Myometrial cell (primary cell): Measurements from ENCODE around the gene DNAH6. TPM values are rescaled to one million over a fixed set of nuclear protein-coding genes. Genes with fewer than 3 reads are reported as not detected.

Source experiments
- total RNA-seq: library from RNA; depleted of rRNA; stranded (reverse); fragments of >200 nt; gene quantifications from 2 replicates; pipeline ENCODE4 v1.2.3, GENCODE V29; 2015

DNAH6 gene
- total RNA-seq, result 0.29 and 0.35 TPM in 2 replicates

DNA sequence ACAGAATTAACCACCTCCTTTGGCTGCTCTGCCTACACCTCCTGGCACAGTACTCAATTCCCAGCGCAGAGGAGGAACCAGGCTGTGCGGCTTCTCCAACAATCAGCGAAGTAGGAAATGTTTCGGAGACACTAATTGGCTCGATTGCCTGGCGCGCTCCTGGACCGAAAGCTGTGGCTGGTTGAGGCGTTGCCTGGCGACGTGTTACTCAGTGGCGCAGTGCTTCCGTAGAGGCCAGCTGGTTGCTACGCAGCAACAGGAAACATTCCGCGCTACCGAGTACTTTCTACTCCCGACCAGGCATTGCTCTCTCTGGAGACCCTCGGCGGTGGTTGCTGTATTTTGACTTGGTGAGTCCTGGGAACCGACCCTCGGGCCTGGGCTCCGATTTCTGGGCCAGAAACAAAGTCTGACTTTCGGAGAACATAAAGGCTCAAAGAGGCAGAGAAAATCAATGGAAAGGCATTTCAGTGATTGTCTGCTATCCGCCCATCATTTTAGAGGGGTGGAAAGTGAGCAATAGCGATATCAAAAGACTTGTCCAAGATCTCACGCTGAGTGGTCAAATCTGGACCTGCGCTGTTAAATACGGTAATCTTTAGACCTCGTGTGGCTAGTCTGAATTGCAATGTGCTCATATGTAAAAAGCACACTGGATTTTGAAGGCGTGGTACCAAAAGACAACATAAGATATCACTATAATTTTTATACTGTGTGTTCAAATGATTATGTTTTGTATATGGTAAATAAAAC, at the start of gene DNAH6:
Gene DNAH6 (plus strand): TSS at position 265 of the 753 bp plus-strand sequence. CDS start 1,329 bp downstream, outside the sequence.

Other genes starting within 250 kb of the DNAH6 start
- gene SUCLG1, start 57.2 kb upstream of the DNAH6 start, total RNA-seq, result 68.2 and 90.8 TPM in 2 replicates